Hematopoietic multipotent progenitor cell treated with erythropoietin and hydrocortisone succinate and interleukin-3 and kit ligand, for 15 days (in vitro differentiated cells): ENCODE measurements around the gene CLEC18A.
"Not testable (repeated sequence)": the region's sequence is repeated elsewhere in the genome, so short reads cannot be mapped to it uniquely, and the experiment has no call there.

Experiments
- DNase-seq: peaks from one replicate; pipeline ENCODE4 v3.0.0-alpha.2; 2015; ENCODE audit warnings: low spot score

Gene CLEC18A

DNA sequence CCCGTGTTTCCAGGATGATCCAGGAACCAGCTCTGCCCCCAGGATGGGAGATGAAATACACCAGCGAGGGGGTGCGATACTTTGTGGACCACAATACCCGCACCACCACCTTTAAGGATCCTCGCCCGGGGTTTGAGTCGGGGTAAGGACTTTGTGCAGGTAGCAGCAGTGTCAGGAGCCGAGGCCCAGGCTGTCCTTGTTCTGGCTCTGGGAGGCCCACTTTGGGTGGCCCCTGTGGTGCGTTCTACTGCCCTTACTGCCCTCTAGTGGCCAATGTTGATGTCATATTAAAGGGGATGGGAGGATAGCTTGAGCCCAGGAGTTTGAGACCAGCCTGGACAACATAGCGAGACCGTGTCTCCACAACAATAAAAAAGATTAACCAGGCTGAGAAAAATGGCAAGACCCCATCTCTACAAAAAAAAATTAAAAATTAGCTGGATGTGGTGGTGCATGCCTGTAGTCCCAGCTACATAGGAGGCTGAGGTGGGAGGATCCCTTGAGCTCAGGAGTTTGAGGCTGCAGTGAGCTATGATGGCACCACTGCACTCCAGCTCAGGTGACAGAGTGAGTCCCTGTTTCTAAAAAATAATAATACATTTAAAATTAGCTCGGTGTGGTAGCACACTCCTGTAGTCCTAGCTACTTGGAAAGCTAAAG lies 20.9 kb upstream of the CLEC18A start:
- peak; percentile 76 for DNase-seq

DNA sequence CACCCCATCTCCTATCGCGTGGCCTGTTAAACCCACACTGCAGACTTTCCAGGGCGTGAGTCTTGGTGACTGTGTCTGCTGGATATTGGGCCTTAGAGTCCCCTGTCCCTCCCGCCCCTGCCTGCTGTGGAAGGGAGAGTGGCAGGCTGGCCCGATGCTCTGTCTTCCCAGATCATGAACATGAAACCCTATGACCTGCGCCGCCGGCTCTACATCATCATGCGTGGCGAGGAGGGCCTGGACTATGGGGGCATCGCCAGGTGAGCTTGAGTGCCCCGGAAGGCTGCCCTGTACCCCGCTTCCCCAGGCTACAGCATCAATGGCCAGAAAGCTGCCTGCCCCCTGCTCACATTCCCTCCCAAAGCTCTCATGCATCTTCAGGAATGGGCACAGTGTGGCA lies 19.5 kb upstream of the CLEC18A start:
- DNase-seq = no peak

DNA sequence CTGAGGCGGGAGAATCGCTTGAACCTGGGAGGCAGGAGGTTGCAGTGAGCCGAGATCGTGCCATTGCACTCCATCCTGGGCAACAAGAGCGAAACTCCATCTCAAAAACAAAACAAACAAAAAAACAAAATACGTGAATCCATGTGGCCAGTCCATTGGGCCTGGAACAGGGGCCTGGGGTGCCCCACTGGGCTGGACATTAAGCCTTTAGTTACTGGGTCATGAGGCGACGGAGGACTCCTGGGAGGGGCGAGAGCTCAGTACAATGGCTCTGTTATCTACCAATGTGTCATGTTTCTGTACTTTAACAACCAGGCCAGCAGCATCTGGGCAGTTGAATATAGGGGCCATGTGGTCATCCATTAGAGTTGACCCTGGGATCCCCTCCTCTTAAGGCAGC lies 18.9 kb upstream of the CLEC18A start:
- DNase-seq = no peak

DNA sequence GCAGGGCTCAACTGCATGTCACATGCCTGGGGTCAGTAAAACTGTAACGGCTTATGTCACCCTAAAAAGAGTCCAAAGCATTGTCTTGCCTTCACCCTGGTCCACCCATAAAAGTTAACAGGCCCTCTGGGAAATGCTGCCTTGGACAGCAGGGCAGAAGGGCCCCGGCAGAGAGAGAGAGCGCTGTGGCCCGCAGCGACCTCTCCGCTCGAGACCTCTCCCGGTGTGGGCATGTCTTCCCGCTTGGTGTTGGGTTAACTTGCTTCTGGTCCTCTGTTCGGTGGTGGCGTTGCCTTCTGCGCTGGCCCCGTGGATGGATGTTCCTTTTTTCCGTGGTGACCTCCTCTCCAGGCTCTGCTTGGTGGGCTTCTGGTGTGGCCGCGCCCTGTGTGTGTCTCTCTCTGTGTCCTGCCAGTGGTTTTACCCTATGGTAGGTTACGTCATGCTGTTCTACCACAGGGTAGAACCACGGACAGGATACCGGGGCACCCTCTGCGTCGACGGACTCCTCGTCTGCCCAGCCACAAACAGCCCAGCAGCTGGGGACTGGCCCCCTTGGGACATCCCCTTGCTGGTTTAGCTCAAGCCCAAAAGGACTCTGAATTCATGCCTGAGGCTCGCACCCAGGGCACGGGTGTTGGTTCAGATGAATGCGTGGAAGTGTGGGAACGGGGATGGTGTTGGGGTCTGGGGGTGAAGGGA lies 18.3 kb upstream of the CLEC18A start:
- no peak for DNase-seq

DNA sequence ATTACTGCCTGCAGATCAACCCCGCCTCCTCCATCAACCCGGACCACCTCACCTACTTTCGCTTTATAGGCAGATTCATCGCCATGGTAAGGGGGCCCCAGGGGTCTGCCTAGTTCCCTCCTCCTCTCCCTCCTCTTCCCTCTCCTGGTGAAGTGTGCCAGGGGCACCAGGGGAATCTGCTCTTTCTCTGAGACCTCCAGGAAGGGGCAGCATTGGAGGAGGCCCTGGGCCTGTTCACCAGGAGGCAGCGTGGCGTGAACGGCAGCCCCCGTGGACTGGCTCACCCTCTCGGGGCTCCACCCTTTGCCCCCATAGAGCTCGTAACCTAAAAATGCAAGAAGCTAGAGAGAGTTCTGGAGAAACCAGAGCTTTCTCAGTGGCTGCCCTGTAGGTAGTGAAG lies 17.1 kb upstream of the CLEC18A start:
- no peak for DNase-seq

DNA sequence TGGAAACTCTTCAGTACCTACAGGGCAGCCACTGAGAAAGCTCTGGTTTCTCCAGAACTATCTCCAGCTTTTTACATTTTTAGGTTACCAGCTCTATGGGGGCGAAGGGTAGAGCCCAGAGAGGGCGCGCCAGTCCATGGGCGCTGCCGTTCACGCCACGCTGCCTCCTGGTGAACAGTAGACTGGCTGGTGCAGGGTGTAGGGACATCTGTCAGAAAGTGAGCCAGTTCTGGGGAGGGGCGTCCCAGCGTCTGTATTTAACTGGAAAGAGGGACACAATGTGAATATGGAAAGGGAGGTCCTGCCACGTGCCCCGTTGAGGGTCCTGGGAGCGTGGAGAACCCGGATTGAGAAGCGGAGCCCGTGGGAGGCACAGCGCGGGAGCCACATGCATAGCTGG lies 16.4 kb upstream of the CLEC18A start:
- DNase-seq = no peak

DNA sequence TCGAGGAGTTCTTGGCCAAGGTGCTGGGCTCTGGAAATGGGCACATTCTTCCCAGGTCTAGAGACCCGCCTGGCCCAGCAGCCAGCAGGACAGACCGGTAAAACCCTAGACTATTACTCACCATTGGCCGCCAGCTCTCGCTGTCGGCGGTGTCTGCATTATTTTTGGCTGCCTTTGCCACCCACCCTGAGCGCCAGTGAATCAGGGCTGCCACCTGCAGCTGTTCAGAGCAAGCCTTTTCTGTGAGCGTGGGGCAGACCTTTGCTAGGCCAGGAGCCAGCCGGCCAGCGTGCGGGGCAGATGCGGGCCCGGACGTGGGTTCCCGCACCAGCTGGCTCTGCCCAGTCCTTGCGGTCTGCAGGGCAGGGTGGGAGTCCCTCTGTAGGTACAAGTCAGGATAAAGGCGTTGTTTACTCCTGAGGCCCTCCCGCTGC lies 15.8 kb upstream of the CLEC18A start:
- no peak for DNase-seq

DNA sequence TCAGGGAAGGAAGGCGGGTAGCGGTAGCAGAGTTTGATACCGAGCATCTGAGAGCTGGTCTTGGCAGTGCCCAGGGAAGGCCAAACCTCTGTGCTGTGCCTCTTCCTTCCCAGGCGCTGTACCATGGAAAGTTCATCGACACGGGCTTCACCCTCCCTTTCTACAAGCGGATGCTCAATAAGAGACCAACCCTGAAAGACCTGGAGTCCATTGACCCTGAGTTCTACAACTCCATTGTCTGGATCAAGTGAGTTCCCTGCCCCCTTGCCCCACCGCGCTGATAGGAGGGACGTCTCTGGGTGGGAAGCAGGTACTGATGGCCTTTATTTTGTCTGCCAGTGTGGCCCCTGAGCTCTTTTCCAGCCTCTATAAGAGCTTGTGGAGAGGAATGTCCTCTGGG lies 15.4 kb upstream of the CLEC18A start:
- no peak for DNase-seq

DNA sequence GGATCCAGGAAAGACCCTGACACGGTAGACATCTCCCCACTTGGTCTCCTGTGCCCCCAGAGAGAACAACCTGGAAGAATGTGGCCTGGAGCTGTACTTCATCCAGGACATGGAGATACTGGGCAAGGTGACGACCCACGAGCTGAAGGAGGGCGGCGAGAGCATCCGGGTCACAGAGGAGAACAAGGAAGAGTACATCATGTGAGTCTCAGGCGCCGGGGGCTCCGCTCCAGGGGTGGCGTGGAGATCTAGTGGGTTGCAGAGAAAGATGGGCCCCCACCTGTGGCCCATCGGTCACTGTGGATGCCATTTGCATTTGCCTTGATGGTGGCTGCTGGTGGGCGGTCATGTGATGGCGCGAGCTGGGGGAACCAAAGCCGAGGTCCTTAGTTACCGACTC lies 14.9 kb upstream of the CLEC18A start:
- DNase-seq = no peak

DNA sequence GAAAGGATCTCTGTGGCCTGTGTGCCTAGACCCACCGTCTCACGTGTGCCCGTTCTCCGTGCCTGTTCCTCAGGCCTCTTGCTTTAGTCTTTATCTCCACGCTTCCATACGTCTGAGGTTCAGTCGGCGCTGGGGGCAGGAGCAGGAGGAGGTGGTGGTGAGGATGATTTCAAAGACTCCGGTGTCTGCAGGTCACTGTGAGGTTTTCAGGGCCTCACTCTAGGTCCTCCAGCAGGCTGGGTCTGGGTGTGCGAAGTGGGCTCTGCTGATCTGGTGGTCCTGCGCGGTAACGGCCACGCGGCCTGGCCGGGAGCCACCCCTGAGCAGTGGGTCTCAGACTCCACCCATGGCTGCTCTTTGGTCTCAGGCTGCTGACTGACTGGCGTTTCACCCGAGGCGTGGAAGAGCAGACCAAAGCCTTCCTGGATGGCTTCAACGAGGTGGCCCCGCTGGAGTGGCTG lies 14.4 kb upstream of the CLEC18A start:
- no peak for DNase-seq

DNA sequence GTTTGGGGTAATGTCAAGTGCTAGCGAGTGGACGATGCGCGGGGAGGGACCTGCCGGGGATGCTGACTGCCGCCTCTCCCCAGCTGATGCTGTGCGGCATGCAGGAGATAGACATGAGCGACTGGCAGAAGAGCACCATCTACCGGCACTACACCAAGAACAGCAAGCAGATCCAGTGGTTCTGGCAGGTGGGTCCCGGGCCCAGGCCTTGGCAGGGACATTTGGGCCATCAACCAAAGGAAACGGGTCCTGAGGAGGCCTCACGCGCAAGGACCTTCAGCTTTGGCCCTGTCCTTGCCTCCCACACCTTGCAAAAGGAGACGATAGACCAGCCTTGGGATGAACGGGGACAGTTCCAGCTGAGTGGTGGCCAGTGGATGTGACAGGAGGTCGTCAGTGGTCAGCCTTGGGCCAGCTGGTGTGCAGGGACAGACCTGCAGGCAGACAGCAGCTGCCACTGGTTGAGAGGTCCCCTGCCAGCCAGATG lies 13.6 kb upstream of the CLEC18A start:
- DNase-seq = no peak

DNA sequence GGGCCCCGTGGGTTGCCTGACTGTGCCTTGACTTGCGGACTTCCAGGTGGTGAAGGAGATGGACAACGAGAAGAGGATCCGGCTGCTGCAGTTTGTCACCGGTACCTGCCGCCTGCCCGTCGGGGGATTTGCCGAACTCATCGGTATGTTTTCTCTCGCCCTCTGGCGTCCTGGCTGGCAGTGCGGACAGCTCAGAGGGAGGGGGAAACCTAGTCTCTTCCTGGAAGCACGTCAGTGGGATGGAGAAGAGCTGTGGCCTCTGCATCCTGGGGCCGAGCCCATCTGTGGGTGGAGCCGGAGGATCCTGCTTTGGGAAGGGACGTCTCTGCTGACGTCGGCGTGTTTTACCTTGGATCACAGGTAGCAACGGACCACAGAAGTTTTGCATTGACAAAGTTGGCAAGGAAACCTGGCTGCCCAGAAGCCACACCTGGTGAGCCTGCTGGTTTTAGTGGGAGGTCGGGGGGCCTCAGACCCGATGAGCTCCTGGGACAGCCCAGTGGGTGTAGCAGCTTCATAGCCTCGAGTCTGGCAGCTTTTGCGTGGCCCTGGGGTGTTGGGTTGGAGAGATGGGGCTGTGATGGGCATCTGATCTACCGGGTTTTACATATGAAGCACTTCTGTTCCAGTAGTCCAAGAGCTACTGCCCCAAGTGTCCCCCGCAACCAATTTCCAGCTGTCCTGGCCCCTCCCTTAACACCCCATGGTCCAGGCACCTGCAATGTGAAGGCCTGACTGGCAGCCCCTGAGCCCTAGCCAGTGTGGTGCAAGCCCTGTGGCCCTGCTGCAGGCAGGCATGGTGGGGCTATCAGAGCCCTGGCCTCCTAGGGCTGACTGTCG lies 11.9 kb upstream of the CLEC18A start:
- no peak for DNase-seq

DNA sequence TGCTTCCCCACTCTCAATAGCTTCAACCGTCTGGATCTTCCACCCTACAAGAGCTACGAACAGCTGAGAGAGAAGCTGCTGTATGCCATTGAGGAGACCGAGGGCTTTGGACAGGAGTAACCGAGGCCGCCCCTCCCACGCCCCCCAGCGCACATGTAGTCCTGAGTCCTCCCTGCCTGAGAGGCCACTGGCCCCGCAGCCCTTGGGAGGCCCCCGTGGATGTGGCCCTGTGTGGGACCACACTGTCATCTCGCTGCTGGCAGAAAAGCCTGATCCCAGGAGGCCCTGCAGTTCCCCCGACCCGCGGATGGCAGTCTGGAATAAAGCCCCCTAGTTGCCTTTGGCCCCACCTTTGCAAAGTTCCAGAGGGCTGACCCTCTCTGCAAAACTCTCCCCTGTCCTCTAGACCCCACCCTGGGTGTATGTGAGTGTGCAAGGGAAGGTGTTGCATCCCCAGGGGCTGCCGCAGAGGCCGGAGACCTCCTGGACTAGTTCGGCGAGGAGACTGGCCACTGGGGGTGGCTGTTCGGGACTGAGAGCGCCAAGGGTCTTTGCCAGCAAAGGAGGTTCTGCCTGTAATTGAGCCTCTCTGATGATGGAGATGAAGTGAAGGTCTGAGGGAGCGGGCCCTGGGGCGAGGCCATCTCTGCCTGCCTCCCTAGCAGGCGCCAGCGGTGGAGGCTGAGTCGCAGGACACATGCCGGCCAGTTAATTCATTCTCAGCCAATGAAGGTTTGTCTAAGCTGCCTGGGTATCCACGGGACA lies 11.1 kb upstream of the CLEC18A start:
- no peak for DNase-seq

DNA sequence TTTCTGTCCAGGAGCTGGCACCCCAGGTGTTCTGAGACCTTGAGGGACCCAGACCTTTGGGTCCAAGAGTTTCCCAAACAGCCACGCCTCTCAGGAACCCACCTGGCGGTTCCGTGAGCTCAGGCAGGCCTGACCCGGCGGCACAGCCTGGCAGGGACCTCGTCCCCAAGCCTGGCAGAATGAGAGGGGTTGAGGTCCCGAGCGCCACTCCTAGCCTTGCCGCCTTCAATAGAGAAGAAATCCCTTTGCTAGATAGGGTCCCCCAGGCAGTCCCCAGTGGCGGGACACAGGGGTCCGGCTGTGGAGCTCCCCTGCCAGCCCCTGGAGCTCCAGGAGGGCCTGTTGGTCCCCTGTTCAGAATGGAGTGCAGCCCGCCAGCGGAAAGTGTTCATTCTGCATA lies 10.5 kb upstream of the CLEC18A start:
- no peak for DNase-seq

DNA sequence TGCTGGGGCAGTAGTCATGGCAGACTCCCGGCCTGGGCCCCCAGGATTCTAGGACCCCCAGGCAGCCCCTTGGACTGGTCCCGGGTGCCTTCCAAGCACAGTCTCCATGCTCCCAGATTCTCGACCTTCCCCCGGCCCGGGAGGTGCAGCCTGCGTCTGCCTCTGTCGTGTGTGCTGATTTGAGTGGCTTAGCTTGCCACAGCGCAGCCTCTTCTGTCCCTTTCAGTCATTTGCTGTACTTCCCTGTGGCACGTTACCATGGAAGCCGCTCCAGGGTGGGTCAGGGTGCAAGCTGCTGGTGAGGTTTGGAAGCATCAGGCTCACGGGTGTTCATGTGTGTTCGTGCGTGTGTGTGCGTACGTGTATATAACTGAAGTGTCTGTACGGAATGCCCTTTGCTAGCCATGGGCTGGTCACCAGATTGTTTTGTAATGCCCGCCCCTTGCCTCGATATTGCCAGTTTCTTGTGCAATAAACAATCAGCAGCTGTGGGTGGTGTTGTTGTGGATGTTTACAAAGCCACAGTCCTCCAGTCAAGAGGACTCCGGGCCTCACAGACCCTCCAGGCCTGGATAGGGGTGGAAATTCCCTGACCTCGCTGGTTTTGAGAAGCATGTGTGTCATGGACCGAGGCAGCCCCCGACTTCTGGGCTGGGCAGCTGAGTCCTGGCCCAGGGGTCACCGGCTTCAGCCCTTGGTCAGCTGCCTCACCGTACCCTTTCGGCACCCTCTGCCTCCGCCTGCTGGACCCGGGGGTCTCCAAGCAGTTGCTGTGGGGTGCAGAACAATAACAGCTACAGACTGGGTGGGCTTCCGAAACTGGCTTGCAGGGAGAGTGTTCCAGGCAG lies 9.7 kb upstream of the CLEC18A start:
- no peak for DNase-seq

DNA sequence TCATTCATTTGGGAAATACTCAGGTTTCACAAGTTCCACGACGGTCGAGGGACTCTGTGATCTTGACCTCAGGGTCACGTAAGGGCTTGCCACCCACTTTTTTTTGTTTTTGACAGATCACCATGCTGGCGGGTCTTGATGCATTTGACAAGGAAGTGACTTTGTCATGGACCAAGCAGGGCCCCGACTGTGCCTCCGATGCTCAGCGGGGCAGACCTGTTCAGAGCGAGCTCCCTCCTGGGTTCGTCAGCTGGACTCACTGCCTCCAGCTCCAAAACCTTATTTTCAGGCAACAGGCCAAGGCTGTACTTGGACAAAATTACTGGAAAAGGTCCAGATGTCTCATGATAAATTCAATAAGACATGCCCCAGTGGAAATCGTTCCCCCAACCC lies 9.0 kb upstream of the CLEC18A start:
- DNase-seq = no peak

DNA sequence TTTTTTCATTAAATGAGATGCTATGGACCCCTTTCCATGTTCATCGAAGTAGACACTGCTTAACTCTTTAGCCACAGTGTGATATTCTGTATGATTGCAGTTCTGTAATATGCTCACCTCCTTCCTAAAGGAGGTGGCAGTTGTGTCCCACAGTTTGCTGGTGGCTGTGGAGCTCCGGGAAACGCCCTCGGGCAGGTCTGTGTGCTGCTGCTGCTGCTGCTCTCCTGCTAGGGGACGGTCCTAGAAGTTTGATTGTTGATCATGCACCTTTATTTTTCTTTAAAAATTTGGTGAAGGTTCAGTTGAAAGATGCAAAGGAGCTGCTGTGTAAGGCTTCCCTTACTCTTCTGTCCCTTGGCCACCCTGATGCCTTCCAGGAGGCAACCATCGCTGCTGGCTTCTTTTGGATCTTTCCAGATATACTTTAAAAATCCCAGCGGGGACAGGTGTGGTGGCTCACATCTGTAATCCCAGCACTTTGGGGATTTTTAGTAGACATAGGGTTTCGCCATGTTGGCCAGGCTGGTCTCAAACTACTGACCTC lies 8.4 kb upstream of the CLEC18A start:
- DNase-seq = no peak

DNA sequence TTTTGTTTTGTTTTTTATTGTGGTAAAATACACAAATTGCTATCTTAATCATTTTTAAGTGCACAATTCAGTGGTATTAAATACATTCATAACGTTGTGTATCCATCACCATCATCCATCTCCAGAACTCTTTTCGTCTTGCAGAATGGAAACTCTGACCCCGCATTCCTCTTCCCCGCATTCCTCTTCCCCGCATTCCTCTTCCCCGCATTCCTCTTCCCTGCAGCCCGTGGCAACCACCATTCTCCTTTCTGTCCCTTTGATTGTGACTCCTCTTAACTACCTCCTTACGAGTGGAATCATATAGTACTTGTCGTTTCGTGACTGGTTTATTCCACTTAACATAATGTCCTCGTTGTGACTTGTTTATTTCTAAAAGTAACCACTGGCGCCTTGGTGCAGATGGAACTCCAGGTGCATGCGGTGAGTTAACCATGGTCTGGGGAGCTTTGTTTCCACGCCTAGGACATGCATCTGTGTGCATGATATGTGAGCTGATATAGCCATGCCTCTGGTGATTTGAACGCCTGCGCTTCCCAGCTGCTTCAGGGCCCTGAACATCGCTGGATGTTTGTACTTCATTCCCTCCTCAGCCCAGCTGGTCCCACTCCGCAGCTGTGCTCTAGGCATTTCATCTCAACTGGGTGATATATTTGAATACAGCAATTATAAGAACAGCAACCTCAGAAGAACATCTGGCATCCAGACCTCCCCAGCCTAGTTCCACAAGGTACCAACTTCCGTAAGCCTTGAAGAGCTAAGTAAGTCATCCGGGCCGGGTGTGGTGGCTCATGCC lies 7.7 kb upstream of the CLEC18A start:
- not testable (repeated sequence) for DNase-seq

DNA sequence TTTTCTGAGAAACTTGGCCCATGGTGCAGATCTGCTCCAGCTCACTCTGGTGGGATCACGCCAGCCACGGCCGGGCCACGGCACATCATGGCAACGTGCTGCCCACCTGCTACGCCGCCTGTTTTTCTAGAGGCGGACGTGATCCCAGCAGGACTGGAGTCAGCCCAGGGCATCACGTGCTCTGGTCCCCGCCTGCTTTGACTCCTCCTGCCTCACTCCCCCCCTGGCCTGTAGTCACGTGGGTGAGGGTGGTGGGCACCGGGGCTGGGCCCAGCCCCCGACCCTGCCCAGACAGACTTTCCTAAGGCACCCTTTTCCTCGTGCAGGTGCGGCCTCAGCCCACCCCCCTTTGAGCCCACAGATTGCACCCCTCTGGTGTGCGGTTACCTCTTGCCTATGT lies 723 bp upstream of the CLEC18A start:
- DNase-seq = not testable (repeated sequence)

DNA sequence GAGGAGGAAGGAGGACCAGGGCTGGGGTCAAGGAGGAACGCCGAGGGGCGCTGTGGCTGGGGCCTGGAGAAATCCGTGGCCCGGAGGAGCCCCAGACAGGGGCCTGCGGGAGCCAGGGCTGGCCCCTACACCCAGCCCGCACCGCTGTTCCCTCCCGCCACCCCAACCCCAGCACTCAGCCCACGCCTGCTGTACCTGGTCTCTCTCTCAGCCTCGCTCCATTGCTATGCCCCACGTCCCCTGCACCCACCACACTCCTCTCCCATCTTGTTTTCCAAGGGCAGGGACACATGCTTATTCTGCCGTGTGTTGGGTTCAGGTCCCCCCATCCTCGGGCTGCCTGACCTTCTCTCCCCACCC lies 518 bp downstream of the CLEC18A start:
- not testable (repeated sequence) for DNase-seq
